AG04450 (cell line): ENCODE results near the gene NUP107. TPM values are rescaled to one million over a fixed set of nuclear protein-coding genes. Genes with fewer than 3 reads are reported as not detected.

Experiments used
- CTCF ChIA-PET: fragments of 300-600, 350-600 bp; formaldehyde crosslinking; extraction: SDS; loops from one replicate; lab custom pipeline; 2022; ENCODE audit warnings: antibody characterized with exemption, inconsistent platforms; lab: Charles Lee
- POLR2A ChIA-PET: fragments of 350-600 bp; formaldehyde crosslinking; extraction: SDS; loops from one replicate; lab custom pipeline; 2021; ENCODE audit warnings: antibody characterized with exemption, inconsistent platforms; lab: Yijun Ruan, JAX
- DNase-seq: peaks from one replicate; pipeline ENCODE4 v3.0.0-alpha.2; 2011; ENCODE audit warnings: low read depth, low spot score
- H3K27ac ChIP-seq: one replicate; pipeline ENCODE4 v1.5.1; 2012; ENCODE audit warnings: low read depth, low read length, control low read depth
- H3K27me3 ChIP-seq: one replicate; pipeline ENCODE4 v1.6.0; 2012; ENCODE audit warnings: low read length; ENCODE audit not compliant: control insufficient read depth, insufficient read depth
- H3K4me3 ChIP-seq: 2 replicates; pipeline ENCODE4 v1.5.1; 2011; ENCODE audit warnings: mild to moderate bottlenecking, low read depth, low read length, control low read depth
- H3K9me3 ChIP-seq: 2 replicates; pipeline ENCODE4 v1.5.1; 2012; ENCODE audit warnings: low read length; ENCODE audit not compliant: control insufficient read depth, insufficient read depth
- CTCF ChIP-seq: IDR thresholded peaks from 2 replicates; pipeline ENCODE4 v1.5.1; 2011; ENCODE audit warnings: low read depth, low read length, control low read depth, inconsistent platforms
- polyA plus RNA-seq: library from polyadenylated mRNA; depleted of rRNA; stranded (reverse); fragments of >200 nt; gene quantifications from 2 replicates; pipeline ENCODE4 v1.2.3, GENCODE V29; 2011

NUP107 gene
- polyA plus RNA-seq, 1 experiment, result 46.7 TPM

DNA sequence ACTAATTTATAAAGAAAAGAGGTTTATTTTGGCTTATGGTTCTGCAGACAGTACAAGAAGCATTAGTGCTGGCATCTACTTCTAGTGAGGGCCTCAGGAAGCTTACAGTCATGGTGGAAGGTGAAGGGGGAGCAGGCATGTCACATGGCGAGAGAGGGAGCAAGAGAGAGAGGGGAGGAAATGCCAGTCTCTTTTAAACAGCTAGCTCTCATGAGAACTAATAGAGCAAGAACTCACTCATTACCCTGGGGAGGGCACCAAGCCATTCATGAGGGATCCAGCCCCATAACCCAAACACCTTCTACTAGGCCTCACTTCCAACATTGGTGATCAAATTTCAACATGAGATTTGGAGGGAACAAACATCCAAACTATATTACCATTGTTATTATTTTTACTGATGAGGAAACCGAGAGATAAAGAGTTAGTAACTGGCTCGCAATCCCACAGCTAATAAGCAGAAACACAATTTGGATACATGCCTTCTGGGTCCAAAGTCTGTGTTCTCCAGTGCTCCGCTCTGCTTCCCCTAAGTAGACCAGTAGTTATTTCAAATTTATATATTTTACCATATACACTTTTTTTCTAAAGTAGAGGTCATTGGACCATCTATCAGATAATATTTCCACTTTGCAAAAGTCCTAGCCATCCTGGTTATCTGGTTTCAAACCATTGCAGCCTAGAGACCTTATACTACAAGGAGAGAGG is 68.9 kb downstream of the NUP107 start:
- DNase-seq, result no peak
- no peak overlapping the region for H3K27ac ChIP-seq
- no peaks in the 10 kb centered on the region for H3K27me3 ChIP-seq
- CTCF ChIA-PET, result no interaction called here
- no peaks in the 10 kb centered on the region for H3K9me3 ChIP-seq
- POLR2A ChIA-PET, result no interaction called here
- H3K4me3 ChIP-seq, result no peak overlapping the region
- no peak for TF ChIP-seq CTCF

DNA sequence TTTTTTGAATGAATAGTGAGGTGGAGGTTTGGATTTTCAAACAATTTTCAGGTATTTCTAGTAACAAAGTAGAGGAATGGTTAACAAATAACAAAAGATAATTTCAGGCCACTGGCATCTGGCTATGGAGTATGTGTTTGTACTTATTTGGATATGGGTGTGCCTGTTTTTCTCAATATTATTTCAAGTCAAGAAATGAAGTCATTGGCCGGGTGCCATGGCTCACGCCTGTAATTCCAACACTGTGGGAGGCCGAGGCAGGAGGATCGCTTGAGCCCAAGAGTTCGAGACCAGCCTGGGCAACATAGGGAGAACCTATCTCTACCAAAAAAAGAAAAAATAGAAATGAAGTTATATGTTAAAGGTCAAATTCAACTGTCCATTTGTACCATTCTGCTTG is 73.1 kb downstream of the NUP107 start:
- Histone ChIP-seq H3K4me3 (no peak overlapping the region), H3K27me3 (no peaks in the 10 kb centered on the region), H3K27ac (no peak overlapping the region), H3K9me3 (no peaks in the 10 kb centered on the region)
- ChIA-PET CTCF (no interaction called here), POLR2A (no interaction called here)
- no peak for DNase-seq
- TF ChIP-seq CTCF, result no peak

- Histone ChIP-seq H3K27ac (no peak overlapping the region), H3K9me3 (no peaks in the 10 kb centered on the region), H3K27me3 (no peaks in the 10 kb centered on the region), H3K4me3 (no peak overlapping the region)
- no peak for TF ChIP-seq CTCF
- no peak for DNase-seq
- CTCF ChIA-PET, result no interaction called here
- POLR2A ChIA-PET, result no interaction called here
These were observed 74.1 kb downstream of the NUP107 start for GRCh38 chr12:68760806-68761441.

- Histone ChIP-seq H3K27me3 (no peaks in the 10 kb centered on the region), H3K9me3 (no peaks in the 10 kb centered on the region), H3K27ac (no peak overlapping the region), H3K4me3 (no peak overlapping the region)
- no peak for TF ChIP-seq CTCF
- CTCF ChIA-PET, result no interaction called here
- no peak for DNase-seq
- POLR2A ChIA-PET, result no interaction called here
These were observed 74.6 kb downstream of the NUP107 start for GRCh38 chr12:68761442-68761812.

DNA sequence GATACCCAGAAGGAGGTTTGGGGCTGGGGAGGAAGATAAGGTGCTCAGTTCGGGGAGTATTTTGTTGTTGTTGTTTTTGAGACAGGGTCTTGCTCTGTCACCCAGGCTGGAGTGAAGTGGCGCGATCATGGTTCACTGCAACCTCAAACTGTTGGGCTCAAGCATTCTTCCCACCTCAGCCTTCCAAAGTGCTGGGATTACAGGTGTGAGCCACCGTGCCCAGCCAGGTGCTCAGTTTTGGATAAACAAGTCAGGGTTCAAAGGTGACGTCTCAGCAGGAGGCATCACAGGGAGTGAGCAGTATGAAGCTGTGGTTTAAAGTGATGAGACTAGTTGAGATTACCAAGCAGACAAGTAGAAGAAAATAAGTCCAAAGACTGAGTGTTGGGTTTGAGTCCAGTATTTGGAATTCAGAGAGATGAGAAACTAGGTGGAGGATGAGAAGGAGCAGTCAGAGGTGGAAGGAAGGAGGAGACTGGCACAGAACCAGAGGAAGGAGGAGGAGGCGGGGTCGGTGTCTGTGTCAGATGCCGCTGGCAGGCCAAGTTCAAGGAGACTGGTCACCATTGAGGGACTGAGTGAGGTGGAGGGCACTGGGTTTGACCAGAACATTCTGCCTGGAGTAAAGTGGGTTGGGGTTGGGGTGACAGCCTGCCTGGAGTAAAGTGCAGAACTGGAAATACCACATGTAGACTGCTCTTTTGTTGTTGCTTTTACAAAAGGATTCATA is 75.3 kb downstream of the NUP107 start:
- no peak for DNase-seq
- no peaks in the 10 kb centered on the region for H3K27me3 ChIP-seq
- CTCF ChIA-PET, result no interaction called here
- no peak for TF ChIP-seq CTCF
- no peaks in the 10 kb centered on the region for H3K9me3 ChIP-seq
- H3K4me3 ChIP-seq, result no peak overlapping the region
- POLR2A ChIA-PET, result no interaction called here
- no peak overlapping the region for H3K27ac ChIP-seq
